HG02642 (cell line): ENCODE data around the gene SNCAIP.

Experiments
- ATAC-seq: cut with Tn5 transposase; IDR thresholded peaks from one replicate; pipeline ENCODE4 v1.9.1; 2021; ENCODE audit warnings: mild to moderate bottlenecking; ENCODE audit not compliant: unreplicated experiment, poor library complexity

Gene SNCAIP

DNA sequence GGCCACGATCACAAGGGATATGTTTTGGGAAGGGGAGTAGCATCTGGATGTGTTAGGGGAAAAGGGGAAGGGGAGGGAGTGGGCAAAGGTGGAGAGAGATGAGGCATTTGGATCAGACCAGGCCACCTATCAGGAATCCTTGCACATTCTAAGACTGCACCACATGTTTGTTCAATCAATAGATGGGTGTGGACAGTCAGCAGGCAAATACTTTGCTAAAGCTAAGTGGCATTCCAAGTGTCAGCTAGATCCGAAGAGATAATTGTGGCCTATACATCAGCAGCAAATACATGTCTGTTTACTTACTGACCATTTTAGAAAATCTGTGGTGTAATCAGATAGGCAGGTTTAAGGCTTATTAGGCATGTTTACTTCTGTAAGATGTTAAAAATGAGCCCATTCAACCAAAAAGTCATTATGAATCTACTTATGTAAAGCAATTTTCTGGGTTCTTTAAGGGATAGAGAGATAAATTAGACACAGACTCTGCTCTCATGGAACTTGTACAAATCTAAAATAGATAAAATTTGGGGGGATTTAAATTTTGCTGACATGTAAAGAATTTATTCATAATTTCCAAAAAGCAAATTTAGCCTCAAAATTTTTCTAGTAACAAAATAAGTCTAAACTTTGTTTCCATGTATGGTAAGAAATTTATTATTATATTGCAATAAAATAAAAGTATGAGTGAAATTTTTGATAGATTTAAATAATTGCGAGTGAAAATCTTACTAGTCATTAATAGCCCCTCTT is 107.3 kb downstream of the SNCAIP start:
- no peak for ATAC-seq

DNA sequence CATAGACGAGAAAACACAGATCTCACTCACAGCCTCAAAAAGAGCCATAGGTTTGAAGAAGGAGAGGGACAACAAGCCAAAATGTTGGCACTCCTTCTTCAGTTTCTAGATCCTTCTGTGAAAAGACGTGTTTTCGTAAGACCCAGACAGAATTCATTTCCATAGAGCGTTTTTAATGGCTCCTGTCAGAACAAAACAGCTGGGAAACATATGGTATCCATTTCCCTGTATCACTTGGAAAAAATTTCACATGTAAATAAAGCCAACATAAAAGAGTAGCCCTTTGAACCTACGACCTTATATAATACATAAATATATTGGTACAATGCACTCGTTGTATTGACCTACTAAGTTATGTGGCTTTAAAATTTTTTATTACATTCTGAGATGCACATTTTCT is 108.1 kb downstream of the SNCAIP start:
- no peak for ATAC-seq

DNA sequence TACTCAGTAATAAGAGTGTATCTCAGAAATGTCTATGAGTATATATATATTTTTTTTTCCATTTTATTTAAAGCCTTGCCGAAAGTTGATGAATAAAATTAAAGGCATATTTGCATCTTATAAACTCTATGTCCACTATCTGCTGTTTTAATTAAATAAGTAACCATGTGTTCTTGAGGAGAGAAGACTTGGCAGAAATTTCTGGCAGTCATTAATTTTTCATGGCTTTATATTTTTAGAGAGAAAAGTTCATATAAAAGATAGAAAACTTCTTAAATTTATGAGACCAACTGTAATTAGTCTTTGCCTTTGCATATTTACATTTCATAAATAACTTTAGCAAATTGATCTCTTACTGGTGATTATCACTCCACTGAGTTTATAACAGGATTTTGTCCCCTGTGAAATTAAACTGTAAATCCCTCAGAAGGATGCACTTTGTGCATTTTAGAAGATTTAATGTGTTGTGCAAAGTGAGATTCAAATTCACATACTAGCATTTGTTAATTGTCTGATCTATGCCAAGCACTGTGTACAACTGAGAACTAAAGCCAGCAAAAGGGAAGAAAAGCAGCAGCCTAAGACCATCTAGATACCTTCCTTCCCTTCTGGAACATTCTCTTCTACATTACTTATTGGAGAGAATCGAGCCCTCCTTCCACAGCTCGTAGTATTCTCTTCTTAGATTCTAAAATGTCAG is 108.7 kb downstream of the SNCAIP start:
- ATAC-seq: no peak

DNA sequence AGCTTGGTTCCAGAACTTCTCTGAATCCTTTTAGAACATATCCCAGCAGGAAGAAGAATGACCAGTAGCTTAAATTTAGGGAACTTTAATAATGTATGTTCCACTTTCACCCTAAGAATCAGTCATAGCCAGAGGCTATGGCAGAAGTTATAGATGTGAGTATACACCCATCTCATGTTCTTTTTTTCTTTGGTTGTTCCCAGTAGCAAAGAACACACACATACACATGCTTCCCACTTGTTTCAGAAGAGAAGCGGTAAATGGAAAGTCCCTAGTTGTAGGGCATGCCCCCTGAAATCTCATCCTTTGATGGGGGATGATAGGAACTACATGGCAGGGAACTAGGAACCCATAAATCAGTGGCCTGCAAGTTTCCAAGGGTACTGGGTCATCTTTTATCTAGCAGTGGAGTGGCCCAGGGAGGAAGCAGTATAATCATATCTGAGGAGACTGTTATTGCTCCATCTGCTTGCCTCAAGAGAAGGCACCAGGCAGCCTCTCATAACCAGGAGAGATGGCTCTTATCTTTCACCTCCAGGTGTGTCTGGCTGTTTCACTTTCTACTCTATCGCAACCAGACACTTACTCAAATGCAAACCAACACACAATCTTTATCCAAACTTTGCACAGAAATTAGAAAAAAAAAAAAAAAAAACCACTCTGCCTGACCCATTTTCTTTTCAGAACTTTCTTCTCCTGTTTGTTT is 109.5 kb downstream of the SNCAIP start:
- ATAC-seq: peak; percentile 94

DNA sequence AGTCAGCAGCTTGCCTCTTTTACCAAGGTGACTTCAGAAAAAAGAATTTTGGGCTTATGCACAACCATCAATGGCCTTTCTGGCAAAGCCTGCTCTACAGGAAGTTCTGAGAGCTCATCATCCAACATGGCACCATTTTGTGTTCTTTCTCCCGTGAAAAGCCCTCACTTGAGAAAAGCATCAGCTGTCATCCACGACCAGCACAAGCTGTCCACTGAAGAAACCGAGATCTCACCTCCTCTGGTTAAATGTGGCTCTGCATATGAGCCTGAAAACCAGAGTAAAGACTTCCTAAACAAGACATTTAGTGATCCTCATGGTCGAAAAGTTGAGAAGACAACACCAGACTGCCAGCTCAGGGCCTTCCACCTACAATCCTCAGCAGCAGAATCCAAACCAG is 111.2 kb downstream of the SNCAIP start:
- no peak for ATAC-seq

DNA sequence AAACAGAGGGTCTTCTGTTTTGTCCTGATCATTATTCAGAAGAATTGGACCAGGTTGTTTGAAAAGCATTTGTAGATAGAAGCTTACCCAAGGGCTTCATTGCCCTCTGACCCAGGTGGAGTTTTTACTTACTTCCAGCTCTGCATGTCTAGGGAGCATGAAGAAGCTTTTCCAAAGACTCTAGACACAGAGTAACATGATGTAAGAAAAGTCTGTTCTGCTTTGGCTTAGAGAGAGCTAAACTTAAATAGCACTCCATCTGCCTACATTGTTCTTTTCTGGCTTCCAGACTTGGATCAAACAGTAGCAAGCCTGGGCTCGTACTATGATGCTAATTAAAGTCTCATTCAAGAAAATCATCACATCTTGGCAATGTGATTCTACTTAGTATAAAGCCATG is 112.1 kb downstream of the SNCAIP start:
- ATAC-seq: no peak

DNA sequence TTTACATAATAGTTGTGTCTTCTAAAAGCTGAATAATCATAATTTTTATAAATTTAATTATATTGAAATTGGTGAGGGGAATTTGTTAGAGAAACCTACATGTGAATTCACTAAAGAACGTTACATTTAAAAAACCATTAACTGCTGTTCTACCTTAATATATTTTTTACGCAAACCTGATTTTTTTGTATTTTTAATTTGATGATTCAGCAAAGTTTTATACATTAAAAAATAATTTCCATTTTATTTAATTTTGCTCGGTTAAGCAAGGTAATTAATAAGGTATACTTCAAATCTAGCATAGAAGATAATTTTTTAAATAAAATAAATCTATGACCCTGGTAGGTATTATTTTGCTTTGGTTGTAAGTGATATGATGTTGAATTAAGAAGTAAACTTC is 114.3 kb downstream of the SNCAIP start:
- ATAC-seq: no peak

DNA sequence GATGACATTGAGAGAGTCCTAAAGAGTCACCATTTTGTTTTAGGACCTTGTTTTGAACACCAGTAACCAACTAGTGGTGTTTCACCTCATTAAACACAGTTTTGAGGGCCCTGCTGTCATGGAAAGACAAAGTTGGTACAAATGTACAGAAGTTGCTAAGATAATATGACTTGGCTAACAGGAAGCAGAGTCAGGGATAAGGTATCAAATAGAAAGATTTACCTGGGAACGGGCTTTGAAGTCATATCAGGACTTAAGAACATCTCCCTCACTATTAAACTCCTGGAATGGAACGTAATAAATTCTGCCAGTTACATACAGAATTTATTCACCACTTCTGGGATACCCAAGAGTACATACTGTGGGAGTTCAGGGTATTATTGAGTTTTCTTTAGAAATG is 115.6 kb downstream of the SNCAIP start:
- ATAC-seq: no peak

DNA sequence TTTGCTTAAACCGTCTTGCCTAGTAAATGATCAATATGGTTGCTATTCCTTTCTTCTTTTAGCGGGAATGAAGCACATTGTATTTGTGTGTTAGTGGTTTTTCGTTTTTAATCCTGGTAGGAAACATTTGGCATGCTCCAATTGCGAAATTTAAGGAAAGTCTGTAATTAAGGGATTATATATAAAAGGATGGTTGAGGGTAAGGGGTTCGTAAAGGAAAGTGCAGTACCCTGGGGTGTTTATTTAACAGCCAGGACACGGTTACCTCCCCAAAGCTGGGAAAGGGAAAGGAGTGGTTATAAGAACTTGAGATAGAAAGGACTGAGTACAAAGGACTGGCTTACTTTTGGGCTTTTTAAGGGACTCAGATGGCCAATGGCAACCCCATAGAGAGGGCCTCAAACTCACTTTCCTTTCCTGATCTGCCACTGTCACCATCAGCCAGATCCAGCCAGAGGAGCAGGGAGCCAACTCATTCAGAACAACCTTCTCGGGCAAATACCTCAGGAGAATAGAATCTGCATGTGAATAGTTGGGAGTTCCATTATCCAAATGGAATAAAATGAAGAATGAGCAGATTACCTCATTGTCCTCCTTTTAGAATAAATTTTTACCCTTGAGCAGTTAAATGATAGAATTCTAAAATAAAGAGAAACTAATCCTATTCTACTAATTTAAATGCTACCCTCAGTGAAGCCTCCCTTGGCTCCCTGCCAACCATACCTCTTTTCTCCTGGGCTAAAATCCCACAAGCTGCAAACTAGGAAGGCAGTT is 117.7 kb downstream of the SNCAIP start:
- no peak for ATAC-seq

DNA sequence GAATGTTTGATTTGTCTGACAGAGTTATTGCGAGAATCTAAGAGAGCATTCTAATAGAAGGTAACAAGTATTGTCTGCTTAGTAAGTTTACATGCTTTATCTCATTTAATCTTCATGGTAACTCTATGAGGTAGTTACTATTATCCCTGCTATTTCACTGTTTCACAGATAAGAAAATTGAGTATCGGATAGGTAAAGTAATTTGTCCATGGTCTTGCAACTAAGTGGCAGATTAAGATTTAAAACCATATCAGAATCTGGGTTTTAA is 118.2 kb downstream of the SNCAIP start:
- no peak for ATAC-seq

DNA sequence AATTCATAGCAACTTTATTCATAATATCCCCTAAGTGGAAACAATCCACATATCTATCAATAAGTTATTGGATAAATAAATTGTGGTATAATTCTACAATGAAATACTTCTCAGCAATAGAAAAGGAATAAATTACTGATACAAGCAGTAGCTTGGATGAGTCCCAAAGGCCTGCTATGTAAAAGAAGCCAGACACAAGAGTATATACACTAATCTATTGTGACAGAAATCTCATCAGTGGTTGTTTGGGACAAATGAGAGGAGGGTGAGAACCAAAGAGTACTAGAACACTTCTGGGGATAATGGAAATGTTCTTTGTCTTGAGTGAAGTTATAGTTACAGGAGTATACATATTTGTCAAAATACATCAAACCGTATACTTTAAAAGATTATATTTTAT is 119.3 kb downstream of the SNCAIP start:
- no peak for ATAC-seq

DNA sequence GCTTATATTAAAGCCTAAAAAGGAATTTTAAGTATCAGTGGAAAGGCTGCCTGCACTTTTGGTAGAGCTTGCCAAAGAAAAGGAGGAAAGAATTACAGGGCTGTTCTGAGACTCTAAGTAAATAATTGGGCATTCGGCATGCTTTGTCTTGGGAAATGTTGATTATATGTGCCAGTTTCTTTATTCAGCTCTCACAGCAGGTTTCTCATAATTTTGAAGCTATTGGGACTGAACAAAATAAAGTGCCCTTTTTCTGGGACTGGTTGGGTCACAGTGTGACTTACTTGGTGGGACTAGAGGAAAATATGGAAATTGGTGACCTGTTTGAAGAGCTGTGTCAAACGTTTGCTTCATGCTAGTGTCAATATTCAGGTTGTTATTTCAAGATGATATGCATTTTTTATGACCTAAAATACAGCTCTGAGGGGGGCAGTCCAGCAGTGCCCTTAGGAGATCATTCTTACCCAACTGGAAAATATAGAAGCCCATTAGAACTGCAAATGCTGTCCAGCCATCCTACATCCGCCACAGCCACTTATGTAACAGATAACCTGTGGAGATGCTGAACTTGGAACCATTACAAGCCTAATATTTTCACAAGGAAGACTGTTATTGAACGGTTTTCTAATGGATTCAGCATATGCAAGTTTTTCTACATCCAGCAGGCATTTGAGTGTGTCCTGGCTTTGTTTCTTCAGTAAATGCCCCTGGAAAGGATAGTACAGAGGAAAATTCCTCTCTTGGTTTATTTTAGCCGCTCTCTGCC is 122.4 kb downstream of the SNCAIP start:
- no peak for ATAC-seq

DNA sequence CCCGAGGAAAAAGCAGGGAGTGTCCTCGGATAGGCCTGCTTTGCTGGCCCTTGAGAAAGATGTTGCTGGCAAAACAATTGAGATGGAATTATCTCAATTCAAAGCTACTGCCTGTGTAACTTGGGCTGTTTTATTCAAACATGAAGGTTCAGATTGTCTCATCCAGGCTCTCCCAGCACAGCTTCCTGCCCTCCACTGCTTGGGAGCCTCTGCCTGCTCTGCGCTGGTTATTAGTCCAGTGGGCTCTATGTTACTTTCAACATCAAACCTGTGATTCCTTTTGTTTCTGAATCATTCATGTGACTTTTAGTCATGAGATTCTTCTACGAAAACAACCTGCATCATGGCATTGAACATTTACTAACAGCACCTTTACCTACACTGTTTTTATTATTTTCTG is 123.2 kb downstream of the SNCAIP start:
- no peak for ATAC-seq

DNA sequence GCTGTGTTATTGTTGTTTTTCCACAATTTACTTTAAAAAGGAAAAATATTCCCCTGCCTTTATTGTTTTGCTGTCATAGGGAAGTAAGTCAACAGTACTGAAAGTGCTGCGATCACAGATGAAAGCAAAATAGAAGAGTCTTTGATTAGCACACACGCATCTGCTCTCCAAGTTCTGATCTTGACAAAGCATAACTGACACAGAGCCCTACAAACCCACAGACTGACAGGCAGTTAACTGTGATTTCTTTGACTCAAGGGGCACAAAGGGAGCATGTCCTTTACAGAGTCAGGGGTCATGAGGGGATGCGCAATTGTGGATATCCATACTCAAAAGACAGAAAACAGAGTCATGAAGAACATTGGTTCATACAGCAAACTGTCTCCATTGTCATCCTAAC is 123.7 kb downstream of the SNCAIP start:
- ATAC-seq: no peak

DNA sequence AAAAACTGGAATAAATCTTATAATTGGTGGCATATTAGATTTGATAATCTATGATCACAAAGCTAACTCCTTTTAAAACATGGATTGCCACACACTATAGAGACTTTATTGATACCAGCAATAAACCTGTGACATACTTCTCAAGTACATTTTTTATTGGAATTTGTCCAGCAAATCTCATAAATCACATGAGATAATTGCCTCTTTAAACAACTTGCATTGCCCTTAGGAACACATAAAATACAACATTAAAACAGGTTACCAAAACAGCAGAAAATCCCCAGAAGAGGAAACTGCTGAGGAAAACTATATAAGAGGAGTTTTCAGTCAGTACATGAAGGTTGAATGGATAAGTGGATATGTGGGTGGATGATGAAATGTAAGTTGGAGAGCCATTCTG is 124.6 kb downstream of the SNCAIP start:
- no peak for ATAC-seq

DNA sequence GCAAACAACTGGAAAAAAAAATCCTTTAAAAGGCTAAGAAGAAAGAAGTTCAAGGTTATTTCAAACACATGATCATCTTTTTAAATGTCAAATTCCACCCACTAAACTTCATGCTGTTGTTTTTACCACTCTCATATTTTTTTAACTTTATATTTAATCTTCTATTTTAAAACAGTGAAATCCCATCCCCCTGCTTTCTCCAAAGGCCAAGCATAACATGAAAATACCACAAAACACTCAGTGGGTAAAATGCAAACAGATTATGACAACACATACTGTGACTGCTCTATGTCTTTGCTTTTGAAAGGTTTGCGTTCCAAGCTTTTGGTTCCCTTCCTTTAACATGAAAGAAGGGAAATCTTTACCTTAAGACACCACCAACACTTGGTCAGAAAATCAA is 127.6 kb downstream of the SNCAIP start:
- no peak for ATAC-seq

DNA sequence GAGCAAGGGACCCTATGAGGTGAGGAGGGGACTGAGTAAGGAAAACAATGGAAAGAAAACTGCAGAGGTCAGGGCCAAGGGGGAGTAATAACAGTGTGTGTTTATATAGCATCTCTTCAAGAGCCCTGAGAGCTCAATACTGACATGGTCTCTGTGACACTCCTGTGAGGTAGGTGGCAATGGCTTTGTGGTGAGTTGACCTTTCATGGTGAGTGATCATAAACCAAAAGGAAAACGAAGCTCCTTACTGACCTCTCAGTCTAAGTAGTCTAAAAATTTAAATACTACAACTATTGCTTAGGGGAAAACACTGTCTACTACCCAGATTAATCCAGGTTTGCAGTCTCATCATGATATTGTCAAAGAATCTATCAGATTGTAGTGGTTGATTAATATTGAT is 130.9 kb downstream of the SNCAIP start:
- ATAC-seq: peak; percentile 58

DNA sequence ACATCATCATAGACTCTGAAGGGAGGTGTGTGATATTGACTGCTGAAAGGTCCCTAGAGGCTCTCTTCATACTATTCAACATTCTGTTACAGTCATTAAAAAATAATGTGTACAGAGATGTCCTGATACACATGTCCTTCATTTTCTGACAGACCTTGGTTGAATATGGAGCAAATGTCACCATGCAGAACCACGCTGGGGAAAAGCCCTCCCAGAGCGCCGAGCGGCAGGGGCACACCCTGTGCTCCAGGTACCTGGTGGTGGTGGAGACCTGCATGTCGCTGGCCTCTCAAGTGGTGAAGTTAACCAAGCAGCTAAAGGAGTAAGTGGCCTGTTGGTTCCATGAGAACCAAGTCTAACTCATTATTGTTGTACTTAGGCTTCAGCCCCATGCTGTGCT is 132.4 kb downstream of the SNCAIP start:
- no peak for ATAC-seq

DNA sequence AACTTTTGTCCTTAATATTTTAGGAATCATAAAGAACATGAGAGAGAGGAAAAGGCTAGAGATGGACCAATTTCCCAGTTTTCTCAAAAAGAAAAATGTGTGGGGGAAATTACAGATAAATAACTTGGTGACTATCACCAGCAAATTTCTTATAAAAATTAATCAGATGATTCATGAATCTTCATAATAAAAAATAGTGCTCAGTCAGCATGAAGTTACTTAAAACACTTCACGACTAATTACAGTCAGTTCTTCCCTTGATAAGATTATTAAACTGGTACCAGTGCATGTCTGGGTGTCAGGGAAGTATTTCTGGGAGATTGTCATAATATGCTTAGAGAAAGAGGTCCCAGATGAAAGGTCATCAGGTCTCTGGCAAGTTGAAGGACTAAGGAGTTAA is 133.0 kb downstream of the SNCAIP start:
- no peak for ATAC-seq

DNA sequence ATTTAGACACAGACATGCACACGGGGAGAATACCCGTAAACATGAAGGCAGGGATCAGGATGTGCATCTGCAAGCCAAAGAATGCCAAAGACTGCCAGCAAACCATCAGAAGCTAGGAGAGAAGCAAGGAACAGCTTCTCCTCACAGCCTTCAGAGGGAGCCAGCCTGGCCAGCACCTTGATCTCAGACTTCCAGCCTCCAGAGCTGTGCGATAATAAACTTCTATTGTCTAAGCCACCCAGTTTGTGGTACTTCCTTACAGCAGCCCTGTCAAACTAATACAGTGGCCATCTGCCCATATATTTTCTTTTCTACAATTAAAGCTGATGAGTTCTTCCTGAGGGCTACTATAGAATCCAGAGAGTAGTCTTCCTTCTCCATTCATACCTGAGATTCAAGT is 135.0 kb downstream of the SNCAIP start:
- no peak for ATAC-seq
